NAMALWA (cell line): ENCODE results near the gene SLC25A39.
"Not testable (repeated sequence)": the region's sequence is repeated elsewhere in the genome, so short reads cannot be mapped to it uniquely, and the experiment has no call there.

Experiments
- DNase-seq: peaks from one replicate; pipeline ENCODE4 v3.0.0-alpha.2; 2015; ENCODE audit warnings: low spot score

The SLC25A39 gene

DNA sequence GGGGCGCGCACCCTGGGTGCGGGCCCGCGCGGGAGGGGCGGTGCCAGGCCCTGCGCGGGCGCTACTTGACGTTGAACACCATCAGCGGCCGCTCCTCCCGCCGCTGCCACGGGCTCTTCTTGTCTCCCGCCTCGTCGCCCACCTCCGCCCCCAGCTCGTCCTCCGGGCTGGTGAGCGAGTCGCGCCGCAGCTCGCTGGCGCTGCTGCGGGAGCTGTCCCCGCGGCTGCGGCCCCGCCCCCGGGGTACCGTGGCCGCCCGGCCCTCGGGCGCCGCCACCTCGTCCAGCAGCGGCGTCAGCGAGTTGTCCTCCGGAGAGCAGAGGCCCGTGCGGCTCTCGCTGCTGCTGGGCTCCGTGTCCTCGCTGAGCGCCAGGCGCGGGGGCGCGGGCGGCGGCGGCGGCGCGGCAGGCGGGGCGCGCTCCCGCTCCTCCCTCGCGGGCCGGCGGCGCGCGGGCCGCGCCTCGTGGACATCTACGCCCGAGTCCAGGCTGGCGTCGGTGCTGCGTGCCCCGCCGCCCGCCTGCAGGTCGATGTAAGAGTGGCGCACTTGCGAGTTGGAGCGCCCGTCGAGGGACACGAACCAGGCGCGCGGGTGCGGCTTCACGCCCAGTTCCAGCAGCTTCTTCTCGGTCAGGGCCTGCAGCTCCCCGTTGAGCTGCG is 29.2 kb upstream of the SLC25A39 start:
- DNase-seq: no peak

DNA sequence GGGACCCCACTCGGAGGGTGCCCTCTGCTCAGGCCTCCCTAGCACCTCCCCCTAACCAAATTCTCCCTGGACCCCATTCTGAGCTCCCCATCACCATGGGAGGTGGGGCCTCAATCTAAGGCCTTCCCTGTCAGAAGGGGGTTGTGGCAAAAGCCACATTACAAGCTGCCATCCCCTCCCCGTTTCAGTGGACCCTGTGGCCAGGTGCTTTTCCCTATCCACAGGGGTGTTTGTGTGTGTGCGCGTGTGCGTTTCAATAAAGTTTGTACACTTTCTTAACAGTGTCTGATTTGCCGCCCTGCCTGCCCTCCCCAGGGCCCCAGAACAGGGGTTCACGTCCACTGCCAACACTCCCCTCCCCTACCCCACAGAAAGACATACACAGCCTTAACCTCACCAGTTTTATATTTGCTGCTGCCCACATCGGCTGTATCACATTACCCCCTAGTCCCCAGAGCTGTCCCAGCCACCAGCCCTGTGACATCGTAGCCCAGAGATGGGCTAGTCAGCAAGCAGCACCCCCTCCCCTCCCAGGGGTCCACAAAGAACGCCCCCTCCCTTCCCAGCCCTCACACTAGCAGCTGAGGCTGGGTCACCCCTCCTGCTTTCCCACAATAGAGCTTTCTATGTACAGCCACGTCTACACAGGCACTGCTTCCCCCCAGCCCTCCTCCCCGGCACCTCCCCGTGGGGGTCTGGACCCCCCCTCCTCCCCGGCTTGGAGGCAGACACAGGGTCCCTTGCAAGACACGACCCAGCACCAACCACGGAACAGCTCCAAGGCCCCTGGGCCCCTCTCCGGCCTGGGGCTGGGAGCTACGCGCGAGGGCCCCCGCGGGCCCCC is 28.4 kb upstream of the SLC25A39 start:
- no peak for DNase-seq

- DNase-seq: no peak
Observed at GRCh38 chr17:44351961-44352827, 27.6 kb upstream of the SLC25A39 start.

- no peak for DNase-seq
Observed at GRCh38 chr17:44351464-44351863, 26.8 kb upstream of the SLC25A39 start.

DNA sequence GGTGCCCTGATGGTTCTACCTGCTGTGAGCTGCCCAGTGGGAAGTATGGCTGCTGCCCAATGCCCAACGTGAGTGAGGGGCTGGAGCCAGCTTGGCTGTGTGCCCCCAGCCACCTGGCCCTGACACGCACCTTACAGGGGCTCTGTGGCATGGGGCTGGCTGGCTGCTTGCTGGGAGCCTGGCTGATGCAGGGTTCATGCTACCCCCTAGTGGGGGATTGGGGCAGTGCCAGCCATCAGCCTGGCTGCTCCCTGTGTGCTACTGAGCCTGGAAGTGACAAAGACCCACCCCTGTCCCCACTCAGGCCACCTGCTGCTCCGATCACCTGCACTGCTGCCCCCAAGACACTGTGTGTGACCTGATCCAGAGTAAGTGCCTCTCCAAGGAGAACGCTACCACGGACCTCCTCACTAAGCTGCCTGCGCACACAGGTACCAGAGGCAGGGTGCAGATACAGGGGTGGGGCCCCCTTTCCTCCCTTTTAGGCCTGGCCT is 26.2 kb upstream of the SLC25A39 start:
- peak; percentile 85 for DNase-seq

- DNase-seq: no peak
Observed at GRCh38 chr17:44349553-44350070, 25.0 kb upstream of the SLC25A39 start.

- DNase-seq: no peak
Observed at GRCh38 chr17:44348988-44349364, 24.4 kb upstream of the SLC25A39 start.

- DNase-seq: peak; percentile 93
Observed at GRCh38 chr17:44348234-44348987, 23.8 kb upstream of the SLC25A39 start.

- DNase-seq: peak; percentile 64
Observed at GRCh38 chr17:44347206-44348055, 22.8 kb upstream of the SLC25A39 start.

DNA sequence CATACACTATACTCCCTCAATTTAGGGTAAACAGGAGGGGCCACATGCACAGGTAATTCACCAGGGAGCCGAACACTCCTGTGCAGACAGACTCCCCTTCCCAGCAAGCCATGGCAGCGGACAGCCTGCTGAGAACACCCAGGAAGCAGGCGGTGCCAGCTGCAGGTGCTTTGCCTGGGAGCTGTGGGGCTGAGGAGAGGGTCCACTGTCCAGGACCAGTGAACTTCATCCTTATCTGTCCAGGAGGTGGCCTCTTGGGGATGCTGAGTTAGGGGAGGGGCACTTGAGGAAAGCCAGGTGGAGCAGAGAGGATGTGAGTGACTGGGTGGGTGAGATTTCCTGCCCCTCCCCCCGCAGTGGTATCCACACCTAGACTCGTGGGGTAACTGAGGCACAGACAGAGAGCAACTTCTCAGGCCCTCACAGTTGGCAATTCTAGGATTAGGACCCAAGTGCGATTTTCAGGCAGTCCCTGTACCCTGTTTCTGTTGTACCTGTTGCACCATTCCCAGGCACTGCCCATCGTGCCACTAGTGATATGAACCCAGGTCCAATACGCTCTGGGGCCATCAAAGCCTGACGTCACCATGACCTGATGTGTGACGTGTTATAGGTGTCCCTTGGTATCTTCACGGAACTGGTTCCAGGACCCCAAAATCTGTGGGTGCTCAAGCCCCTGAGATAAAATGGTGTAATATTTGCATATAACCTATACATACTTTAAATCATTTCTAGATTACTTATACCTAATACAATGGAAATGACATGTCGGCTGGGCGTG is 21.6 kb upstream of the SLC25A39 start:
- DNase-seq: no peak

- peak; percentile 82 for DNase-seq
Observed at GRCh38 chr17:44345454-44346026, 20.9 kb upstream of the SLC25A39 start.

DNA sequence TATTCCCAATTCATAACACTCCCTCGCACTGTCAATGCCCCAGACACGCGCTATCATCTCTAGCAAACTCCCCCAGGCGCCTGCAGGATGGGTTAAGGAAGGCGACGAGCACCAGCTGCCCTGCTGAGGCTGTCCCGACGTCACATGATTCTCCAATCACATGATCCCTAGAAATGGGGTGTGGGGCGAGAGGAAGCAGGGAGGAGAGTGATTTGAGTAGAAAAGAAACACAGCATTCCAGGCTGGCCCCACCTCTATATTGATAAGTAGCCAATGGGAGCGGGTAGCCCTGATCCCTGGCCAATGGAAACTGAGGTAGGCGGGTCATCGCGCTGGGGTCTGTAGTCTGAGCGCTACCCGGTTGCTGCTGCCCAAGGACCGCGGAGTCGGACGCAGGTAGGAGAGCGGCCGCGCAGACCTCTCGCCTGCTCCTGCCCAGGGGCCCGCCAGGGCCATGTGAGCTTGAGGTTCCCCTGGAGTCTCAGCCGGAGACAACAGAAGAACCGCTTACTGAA is 20.4 kb upstream of the SLC25A39 start, which contains the start of gene GRN:
Gene GRN, plus strand, starts transcription at position 364 of the 515 bp plus-strand sequence. CDS start 3,863 bp downstream, outside the sequence.
- peak; percentile 95 for DNase-seq

GRCh38 chr17:44343510-44344209 is 19.0 kb upstream of the SLC25A39 start:
- DNase-seq: no peak

- DNase-seq: not testable (repeated sequence)
Observed at GRCh38 chr17:44340553-44340952, 15.9 kb upstream of the SLC25A39 start.

- no peak for DNase-seq
Observed at GRCh38 chr17:44338702-44339101, 14.1 kb upstream of the SLC25A39 start.

DNA sequence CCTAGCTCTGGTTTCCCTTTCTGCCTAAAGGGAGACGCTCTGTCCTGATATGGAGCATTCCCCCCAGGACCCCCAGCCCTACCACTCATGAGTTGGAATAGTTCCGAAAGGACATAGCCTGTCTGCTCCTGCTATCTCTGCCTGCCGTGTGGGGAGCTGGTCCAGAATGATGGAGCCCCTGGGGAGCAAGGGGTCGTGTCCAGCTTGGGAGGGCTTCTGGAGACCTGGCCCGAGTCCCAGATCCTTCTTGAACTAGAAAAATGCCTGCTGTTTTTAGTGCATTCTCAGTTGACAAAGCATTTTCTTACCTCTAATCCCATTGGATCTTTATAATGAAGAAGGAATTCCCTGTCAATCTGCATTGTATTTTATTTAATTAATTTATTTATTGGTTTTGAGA is 11.3 kb upstream of the SLC25A39 start:
- DNase-seq: no peak

- DNase-seq: no peak
Observed at GRCh38 chr17:44335564-44335963, 10.9 kb upstream of the SLC25A39 start.

GRCh38 chr17:44334727-44335126 is 10.1 kb upstream of the SLC25A39 start:
- no peak for DNase-seq
